AG04449 (cell line): ENCODE results near the gene RGS3.

Experiments used
- CTCF ChIA-PET: fragments of 350-600 bp; formaldehyde crosslinking; extraction: SDS; loops from one replicate; lab custom pipeline; 2021; ENCODE audit warnings: antibody characterized with exemption; lab: Yijun Ruan, JAX
- POLR2A ChIA-PET: fragments of 400-600, 350-600 bp; formaldehyde crosslinking; extraction: SDS; loops from one replicate; lab custom pipeline; 2020; ENCODE audit warnings: antibody characterized with exemption, inconsistent platforms; lab: Yijun Ruan, JAX
- DNase-seq: peaks from one replicate; pipeline ENCODE4 v3.0.0-alpha.2; 2010; ENCODE audit warnings: low read depth, low spot score
- H3K4me3 ChIP-seq: 2 replicates; pipeline ENCODE4 v1.5.1; 2011; ENCODE audit warnings: low read depth, mild to moderate bottlenecking, control low read depth, low read length
- TF ChIP-seq, protein P1 (sequence below): IDR thresholded peaks from one replicate; pipeline ENCODE4 v1.5.1; 2011; ENCODE audit warnings: mild to moderate bottlenecking, moderate library complexity, low read length, control low read depth, inconsistent platforms; ENCODE audit not compliant: insufficient read depth; ENCODE audit errors: missing control alignments

The RGS3 gene

DNA sequence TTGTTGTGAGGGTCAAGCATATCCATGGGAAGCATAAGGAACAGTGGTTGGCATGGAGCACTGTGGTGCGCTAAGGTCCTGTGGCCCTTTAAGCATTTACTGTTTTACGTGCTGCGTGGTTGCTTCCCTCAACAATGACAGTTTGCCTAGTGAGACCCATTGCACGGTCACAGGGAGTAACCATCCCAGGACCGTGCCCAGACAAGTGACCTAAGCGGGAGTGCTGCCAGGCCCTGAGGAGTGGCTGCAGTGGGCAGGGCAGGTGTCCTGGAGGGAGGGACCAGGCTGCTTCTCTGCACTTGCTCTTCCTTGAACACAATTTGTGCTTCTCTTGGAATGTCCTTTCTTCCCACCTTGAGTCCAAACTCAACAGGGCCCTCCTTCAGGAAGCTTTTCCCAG, 64.6 kb downstream of the RGS3 start:
- TF ChIP-seq, protein P1, sequence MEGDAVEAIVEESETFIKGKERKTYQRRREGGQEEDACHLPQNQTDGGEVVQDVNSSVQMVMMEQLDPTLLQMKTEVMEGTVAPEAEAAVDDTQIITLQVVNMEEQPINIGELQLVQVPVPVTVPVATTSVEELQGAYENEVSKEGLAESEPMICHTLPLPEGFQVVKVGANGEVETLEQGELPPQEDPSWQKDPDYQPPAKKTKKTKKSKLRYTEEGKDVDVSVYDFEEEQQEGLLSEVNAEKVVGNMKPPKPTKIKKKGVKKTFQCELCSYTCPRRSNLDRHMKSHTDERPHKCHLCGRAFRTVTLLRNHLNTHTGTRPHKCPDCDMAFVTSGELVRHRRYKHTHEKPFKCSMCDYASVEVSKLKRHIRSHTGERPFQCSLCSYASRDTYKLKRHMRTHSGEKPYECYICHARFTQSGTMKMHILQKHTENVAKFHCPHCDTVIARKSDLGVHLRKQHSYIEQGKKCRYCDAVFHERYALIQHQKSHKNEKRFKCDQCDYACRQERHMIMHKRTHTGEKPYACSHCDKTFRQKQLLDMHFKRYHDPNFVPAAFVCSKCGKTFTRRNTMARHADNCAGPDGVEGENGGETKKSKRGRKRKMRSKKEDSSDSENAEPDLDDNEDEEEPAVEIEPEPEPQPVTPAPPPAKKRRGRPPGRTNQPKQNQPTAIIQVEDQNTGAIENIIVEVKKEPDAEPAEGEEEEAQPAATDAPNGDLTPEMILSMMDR = no peak
- DNase-seq = no peak
- ChIA-PET POLR2A (no interaction called here), CTCF (no interaction called here)
- H3K4me3 ChIP-seq = no peak overlapping the region

DNA sequence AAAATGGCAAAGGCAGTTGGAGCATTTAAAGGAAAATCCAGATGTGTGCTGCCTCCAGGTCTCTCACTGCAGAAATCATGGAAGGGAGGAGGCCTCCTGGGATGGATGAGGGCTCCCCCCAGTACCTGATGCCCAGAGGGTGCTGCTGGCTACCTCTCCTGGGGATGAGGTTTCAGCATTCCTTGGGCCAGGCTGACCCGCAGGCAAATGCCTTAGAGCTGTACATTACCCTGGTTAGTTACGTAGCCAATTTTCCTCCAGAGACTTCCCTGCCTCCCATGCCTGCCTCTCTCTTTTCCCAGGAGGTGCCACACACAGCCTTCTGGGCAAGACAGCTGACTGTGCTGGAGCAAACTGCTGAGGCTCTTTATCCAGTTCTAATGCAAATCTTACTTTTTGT, 65.3 kb downstream of the RGS3 start:
- ChIA-PET CTCF (interaction anchor here (1.1 kb wide), 1 partner anchor 22 kb away, joined by 3 read pairs; no protein-coding TSS in a partner anchor), POLR2A (no interaction called here)
- no peak for DNase-seq
- TF ChIP-seq, protein P1 = no peak
- no peak overlapping the region for H3K4me3 ChIP-seq

DNA sequence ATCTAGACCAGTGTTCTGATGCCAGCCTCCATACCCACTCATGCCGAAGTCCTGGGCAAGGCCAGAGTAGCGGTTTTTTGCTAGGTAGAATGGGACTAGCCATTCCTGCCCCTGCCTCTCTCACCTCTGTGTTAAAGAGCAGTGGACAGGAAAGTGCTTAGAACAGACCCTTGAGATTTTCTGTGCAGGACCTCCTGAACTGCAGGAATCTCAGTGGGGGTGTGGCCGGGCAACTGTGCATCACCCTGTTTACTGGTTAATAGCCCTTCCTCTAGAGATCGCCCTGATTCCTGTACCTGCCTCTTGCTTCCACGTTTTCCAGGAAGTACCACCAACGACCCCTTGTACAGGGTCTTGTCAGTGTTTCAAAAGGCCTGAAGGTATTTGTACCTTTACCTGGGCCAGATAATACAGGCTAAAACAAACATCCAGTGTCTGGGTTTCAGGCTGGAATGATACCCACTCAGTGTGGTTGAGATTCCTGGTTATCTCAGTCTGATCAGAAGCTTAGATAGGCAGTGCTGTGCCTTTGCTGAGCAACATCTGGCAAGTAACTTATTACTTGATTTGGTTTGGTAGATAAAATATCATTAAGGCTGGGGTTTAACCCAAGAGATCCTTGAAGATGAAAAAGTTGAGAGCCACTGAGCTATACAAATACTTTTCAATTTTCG, 65.9 kb downstream of the RGS3 start:
- TF ChIP-seq, protein P1 = no peak
- no peak overlapping the region for H3K4me3 ChIP-seq
- CTCF ChIA-PET = interaction anchor here (1.0 to 1.6 kb wide), 4 partner anchors 8 to 125 kb away, joined by 3 to 6 read pairs (median 4); no protein-coding TSS in a partner anchor
- POLR2A ChIA-PET = no interaction called here
- DNase-seq = no peak

DNA sequence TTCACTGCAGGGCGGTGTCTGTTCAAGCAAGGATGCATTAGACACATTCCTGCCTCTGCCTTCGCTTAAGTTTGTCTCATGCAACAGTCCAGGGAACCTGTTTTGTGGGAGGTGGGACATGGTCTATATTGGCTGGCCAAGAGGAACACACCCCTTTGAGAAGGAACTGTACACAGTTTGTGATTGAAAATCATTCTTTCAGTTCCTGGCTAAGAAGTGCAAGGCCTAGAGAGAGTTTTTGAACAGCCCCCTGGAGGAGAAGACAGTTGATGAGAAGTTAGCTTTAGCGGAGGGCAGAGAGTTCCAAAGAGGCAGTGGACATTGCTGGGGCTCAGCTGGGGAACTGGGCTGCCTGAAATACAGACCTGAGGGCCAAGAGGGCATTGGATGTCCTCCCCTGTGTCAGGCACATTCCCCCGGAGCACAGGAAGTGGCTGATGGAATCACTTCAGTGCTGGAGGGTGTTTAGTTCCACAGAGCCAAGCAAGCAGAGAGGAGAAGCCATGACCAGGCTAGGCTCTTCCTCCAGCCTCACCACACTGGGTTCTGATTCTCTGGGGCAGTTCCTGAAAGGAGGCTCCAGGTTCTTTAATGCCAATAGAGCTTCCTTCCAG, 66.6 kb downstream of the RGS3 start:
- TF ChIP-seq, protein P1 = no peak
- POLR2A ChIA-PET = no interaction called here
- no peak overlapping the region for H3K4me3 ChIP-seq
- CTCF ChIA-PET = interaction anchor here (1.0 to 2.4 kb wide), 6 partner anchors 9 to 125 kb away, joined by 3 to 6 read pairs (median 4); no protein-coding TSS in a partner anchor
- no peak for DNase-seq

DNA sequence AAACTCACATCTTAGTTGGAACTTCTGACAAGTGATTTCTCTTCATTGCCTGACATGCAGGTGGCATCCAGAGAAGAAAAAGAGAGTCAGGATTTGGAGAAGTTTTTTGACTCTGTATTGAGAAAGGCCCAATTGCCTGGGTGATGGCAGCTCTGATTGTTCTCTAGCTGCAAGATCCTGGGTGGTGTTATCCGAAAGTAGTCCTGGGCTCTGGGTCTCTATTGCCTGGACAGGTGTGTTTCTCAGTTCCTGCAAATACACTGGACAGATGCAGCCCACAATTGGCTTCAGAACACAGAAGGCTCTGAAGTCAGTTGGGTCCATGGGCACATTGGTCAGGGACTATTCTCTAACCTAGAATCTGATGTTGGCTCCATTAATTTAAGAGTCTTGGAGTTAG, 67.4 kb downstream of the RGS3 start:
- ChIA-PET POLR2A (no interaction called here), CTCF (interaction anchor here (1.2 to 2.4 kb wide), 3 partner anchors 61 to 124 kb away, joined by 4 to 6 read pairs (median 5); no protein-coding TSS in a partner anchor)
- DNase-seq = no peak
- TF ChIP-seq, protein P1 = no peak
- no peak overlapping the region for H3K4me3 ChIP-seq
